ENCODE data around the gene MTREX. TPM values are rescaled to one million over a fixed set of nuclear protein-coding genes. Genes with fewer than 3 reads are reported as not detected.

MTREX gene
- total and polyA plus RNA-seq, 7 experiments from 2014 or later, result 29.6 to 83.7 (median 64.1) TPM

DNA sequence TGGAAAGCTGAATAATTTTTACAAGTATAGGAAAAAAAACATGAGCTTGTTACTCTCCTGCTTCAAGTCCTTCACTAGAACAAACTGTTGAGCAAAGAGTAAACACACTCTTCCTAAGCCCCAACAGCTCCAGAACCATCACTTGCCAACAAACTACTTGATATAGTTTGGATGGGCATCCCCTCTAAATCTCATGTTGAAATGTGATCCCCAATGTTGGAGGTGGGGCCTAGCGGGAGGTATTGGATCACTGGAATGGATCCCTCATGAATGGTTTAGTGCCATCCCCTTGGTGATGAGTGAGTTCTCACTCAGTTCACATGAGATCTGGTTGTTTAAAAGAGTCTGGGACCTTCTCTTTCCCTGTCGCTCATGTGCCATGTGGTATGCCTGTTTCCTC lies 144.2 kb downstream of the MTREX start:
- H3K4me3 Mint-ChIP-seq, result no peak overlapping the region
- DNase-seq, result no peak
- intact Hi-C loops (cut with micrococcal nuclease), result loop anchor here in 1 of 2 donors (10.0 kb wide), 1 partner anchor 73 kb away; no protein-coding TSS in a partner anchor
- H3K9me3 ChIP-seq (ENCODE audit: control insufficient read depth in 2 of 3, low read length in 3 of 3), result no peaks in the 10 kb centered on the region
- peaks cover 0 to 40% (median 31%) of the 10 kb centered on the region in 5 donors for H3K36me3 Mint-ChIP-seq
- H3K27ac ChIP-seq (ENCODE audit: low read depth, low read length), result no peak overlapping the region
- H3K4me3 ChIP-seq (ENCODE audit: low read length), result no peak overlapping the region
- ATAC-seq, result no peak
- peak overlapping the region in 1 of 9 donors; percentile 15 for H3K27ac Mint-ChIP-seq
- no peaks in the 10 kb centered on the region for H3K36me3 ChIP-seq (ENCODE audit: control insufficient read depth in 2 of 3, insufficient read depth in 3 of 3, low read length in 3 of 3)
- H3K27me3 ChIP-seq (ENCODE audit: control insufficient read depth in 2 of 2, insufficient read depth in 2 of 2, low read length in 2 of 2), result no peaks in the 10 kb centered on the region
- H3K27me3 Mint-ChIP-seq, result no peaks in the 10 kb centered on the region
- H3K9me3 Mint-ChIP-seq, result no peaks in the 10 kb centered on the region
- H3K4me1 ChIP-seq (ENCODE audit: control insufficient read depth in 2 of 2, insufficient read depth in 2 of 2, low read length in 2 of 2), result no peaks in the 10 kb centered on the region
- peaks cover 0 to 13% (median 5%) of the 10 kb centered on the region in 7 donors for H3K4me1 Mint-ChIP-seq
- POLR2A ChIA-PET, result interaction anchor here (1.2 kb wide), 1 partner anchor 11 kb away, joined by 4 read pairs; no protein-coding TSS in a partner anchor
- CTCF ChIA-PET, result no interaction called here

DNA sequence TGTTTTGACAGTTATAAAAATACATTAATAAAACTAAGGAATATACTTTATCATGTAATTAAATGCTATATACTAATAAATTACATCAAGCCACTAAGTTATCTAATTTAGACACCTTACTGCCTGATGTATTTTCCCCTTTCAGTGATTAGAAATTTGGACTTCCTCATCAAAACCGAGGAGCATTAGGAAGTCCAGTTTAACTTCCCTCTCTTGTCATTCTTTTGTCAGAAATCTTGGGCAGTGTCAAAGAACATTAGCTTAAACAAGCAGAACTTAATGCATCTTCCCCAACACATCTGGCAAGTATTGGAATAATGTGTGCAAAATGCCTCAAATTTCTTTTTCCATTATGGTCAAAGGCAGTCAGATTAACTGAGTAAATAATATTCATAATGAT lies 145.4 kb downstream of the MTREX start:
- no peak overlapping the region for H3K27ac ChIP-seq (ENCODE audit: low read depth, low read length)
- peaks cover 0 to 38% (median 29%) of the 10 kb centered on the region in 5 donors for H3K36me3 Mint-ChIP-seq
- H3K4me3 Mint-ChIP-seq, result no peak overlapping the region
- H3K27ac Mint-ChIP-seq, result no peak overlapping the region
- intact Hi-C loops (cut with micrococcal nuclease), result loop anchor here in 1 of 2 donors (10.0 kb wide), 1 partner anchor 72 kb away; no protein-coding TSS in a partner anchor
- ChIA-PET CTCF (no interaction called here), POLR2A (interaction anchor here (0.6 kb wide), 1 partner anchor 219 kb away, joined by 3 read pairs; no protein-coding TSS in a partner anchor)
- H3K4me3 ChIP-seq (ENCODE audit: low read length), result no peak overlapping the region
- no peaks in the 10 kb centered on the region for H3K27me3 Mint-ChIP-seq
- no peaks in the 10 kb centered on the region for H3K9me3 ChIP-seq (ENCODE audit: control insufficient read depth in 2 of 3, low read length in 3 of 3)
- H3K9me3 Mint-ChIP-seq, result no peaks in the 10 kb centered on the region
- H3K4me1 Mint-ChIP-seq, result peaks cover 0 to 13% (median 5%) of the 10 kb centered on the region in 7 donors
- no peaks in the 10 kb centered on the region for H3K27me3 ChIP-seq (ENCODE audit: control insufficient read depth in 2 of 2, insufficient read depth in 2 of 2, low read length in 2 of 2)
- H3K36me3 ChIP-seq (ENCODE audit: control insufficient read depth in 2 of 3, insufficient read depth in 3 of 3, low read length in 3 of 3), result no peaks in the 10 kb centered on the region
- DNase-seq (no peak), ATAC-seq (no peak)
- H3K4me1 ChIP-seq (ENCODE audit: control insufficient read depth in 2 of 2, insufficient read depth in 2 of 2, low read length in 2 of 2), result no peaks in the 10 kb centered on the region

GRCh38 chr5:55454282-55454681 lies 146.5 kb downstream of the MTREX start:
- H3K4me3 Mint-ChIP-seq, result no peak overlapping the region
- H3K4me1 ChIP-seq (ENCODE audit: control insufficient read depth in 2 of 2, insufficient read depth in 2 of 2, low read length in 2 of 2), result no peaks in the 10 kb centered on the region
- no peak for ATAC-seq
- no peak for DNase-seq
- H3K27ac Mint-ChIP-seq, result no peak overlapping the region
- CTCF ChIA-PET, result interaction anchor here (0.6 to 1.0 kb wide), 2 partner anchors 11 to 587 kb away, joined by 3 to 4 read pairs; no protein-coding TSS in a partner anchor
- H3K27ac ChIP-seq (ENCODE audit: low read depth, low read length), result no peak overlapping the region
- H3K36me3 Mint-ChIP-seq, result peaks cover 0 to 38% (median 26%) of the 10 kb centered on the region in 5 donors
- no peaks in the 10 kb centered on the region for H3K9me3 ChIP-seq (ENCODE audit: control insufficient read depth in 2 of 3, low read length in 3 of 3)
- intact Hi-C loops (cut with micrococcal nuclease), result loop anchor here in 1 of 2 donors (10.0 kb wide), 1 partner anchor 71 kb away; no protein-coding TSS in a partner anchor
- POLR2A ChIA-PET, result interaction anchor here (0.6 kb wide), 1 partner anchor 218 kb away, joined by 3 read pairs; no protein-coding TSS in a partner anchor
- no peaks in the 10 kb centered on the region for H3K27me3 Mint-ChIP-seq
- H3K4me3 ChIP-seq (ENCODE audit: low read length), result no peak overlapping the region
- H3K36me3 ChIP-seq (ENCODE audit: control insufficient read depth in 2 of 3, insufficient read depth in 3 of 3, low read length in 3 of 3), result no peaks in the 10 kb centered on the region
- no peaks in the 10 kb centered on the region for H3K9me3 Mint-ChIP-seq
- peaks cover 0 to 13% (median 5%) of the 10 kb centered on the region in 7 donors for H3K4me1 Mint-ChIP-seq
- no peaks in the 10 kb centered on the region for H3K27me3 ChIP-seq (ENCODE audit: control insufficient read depth in 2 of 2, insufficient read depth in 2 of 2, low read length in 2 of 2)

- ATAC-seq (no peak), DNase-seq (no peak)
- H3K4me3 Mint-ChIP-seq, result no peak overlapping the region
- Histone ChIP-seq H3K4me1 (ENCODE audit: control insufficient read depth in 2 of 2, insufficient read depth in 2 of 2, low read length in 2 of 2) (no peaks in the 10 kb centered on the region), H3K4me3 (ENCODE audit: low read length) (no peak overlapping the region), H3K36me3 (ENCODE audit: control insufficient read depth in 2 of 3, insufficient read depth in 3 of 3, low read length in 3 of 3) (no peaks in the 10 kb centered on the region), H3K27me3 (ENCODE audit: control insufficient read depth in 2 of 2, insufficient read depth in 2 of 2, low read length in 2 of 2) (no peaks in the 10 kb centered on the region), H3K9me3 (ENCODE audit: control insufficient read depth in 2 of 3, low read length in 3 of 3) (no peaks in the 10 kb centered on the region), H3K27ac (ENCODE audit: low read depth, low read length) (no peak overlapping the region)
- peaks cover 0 to 33% (median 17%) of the 10 kb centered on the region in 5 donors for H3K36me3 Mint-ChIP-seq
- POLR2A ChIA-PET, result no interaction called here
- no peaks in the 10 kb centered on the region for H3K27me3 Mint-ChIP-seq
- CTCF ChIA-PET, result no interaction called here
- intact Hi-C loops (cut with micrococcal nuclease), result loop anchor here in 1 of 2 donors (10.0 kb wide), 1 partner anchor 68 kb away; no protein-coding TSS in a partner anchor
- no peaks in the 10 kb centered on the region for H3K9me3 Mint-ChIP-seq
- H3K4me1 Mint-ChIP-seq, result peaks cover under 1 to 20% (median 5%) of the 10 kb centered on the region in 7 donors
- H3K27ac Mint-ChIP-seq, result no peak overlapping the region
These were observed 148.6 kb downstream of the MTREX start for GRCh38 chr5:55456216-55456895.

- Histone ChIP-seq H3K4me1 (ENCODE audit: control insufficient read depth in 2 of 2, insufficient read depth in 2 of 2, low read length in 2 of 2) (no peaks in the 10 kb centered on the region), H3K27ac (ENCODE audit: low read depth, low read length) (no peak overlapping the region), H3K27me3 (ENCODE audit: control insufficient read depth in 2 of 2, insufficient read depth in 2 of 2, low read length in 2 of 2) (no peaks in the 10 kb centered on the region), H3K9me3 (ENCODE audit: control insufficient read depth in 2 of 3, low read length in 3 of 3) (no peaks in the 10 kb centered on the region), H3K4me3 (ENCODE audit: low read length) (no peak overlapping the region), H3K36me3 (ENCODE audit: control insufficient read depth in 2 of 3, insufficient read depth in 3 of 3, low read length in 3 of 3) (peaks cover 0 to 3% (median 0%) of the 10 kb centered on the region in 3 experiments)
- H3K9me3 Mint-ChIP-seq, result no peaks in the 10 kb centered on the region
- no peaks in the 10 kb centered on the region for H3K27me3 Mint-ChIP-seq
- ChIA-PET POLR2A (no interaction called here), CTCF (interaction anchor here (0.6 kb wide), 1 partner anchor 29 kb away, joined by 4 read pairs; no protein-coding TSS in a partner anchor)
- H3K4me3 Mint-ChIP-seq, result peak overlapping the region in 1 of 10 donors; percentile 24
- H3K4me1 Mint-ChIP-seq, result peaks cover 0 to 19% (median 13%) of the 10 kb centered on the region in 7 donors
- DNase-seq (no peak), ATAC-seq (no peak)
- peaks cover 4 to 37% (median 23%) of the 10 kb centered on the region in 5 donors for H3K36me3 Mint-ChIP-seq
- intact Hi-C loops (cut with micrococcal nuclease), result loop anchor here in 1 of 2 donors (10.0 kb wide), 1 partner anchor 65 kb away; no protein-coding TSS in a partner anchor
- H3K27ac Mint-ChIP-seq, result peak overlapping the region in 1 of 9 donors; percentile 31
These were observed 151.8 kb downstream of the MTREX start for GRCh38 chr5:55459572-55459971.

GRCh38 chr5:55463613-55464012 lies 155.8 kb downstream of the MTREX start:
- Histone ChIP-seq H3K4me1 (ENCODE audit: control insufficient read depth in 2 of 2, insufficient read depth in 2 of 2, low read length in 2 of 2) (no peaks in the 10 kb centered on the region), H3K27me3 (ENCODE audit: control insufficient read depth in 2 of 2, insufficient read depth in 2 of 2, low read length in 2 of 2) (no peaks in the 10 kb centered on the region), H3K36me3 (ENCODE audit: control insufficient read depth in 2 of 3, insufficient read depth in 3 of 3, low read length in 3 of 3) (peaks cover 0 to 3% (median 0%) of the 10 kb centered on the region in 3 experiments), H3K4me3 (ENCODE audit: low read length) (no peak overlapping the region), H3K9me3 (ENCODE audit: control insufficient read depth in 2 of 3, low read length in 3 of 3) (no peaks in the 10 kb centered on the region), H3K27ac (ENCODE audit: low read depth, low read length) (no peak overlapping the region)
- ChIA-PET CTCF (interaction anchor here (1.2 kb wide), 1 partner anchor 11 kb away, joined by 3 read pairs; no protein-coding TSS in a partner anchor), POLR2A (no interaction called here)
- ATAC-seq (no peak), DNase-seq (no peak)
- Mint-ChIP-seq H3K27ac (no peak overlapping the region), H3K9me3 (no peaks in the 10 kb centered on the region), H3K27me3 (no peaks in the 10 kb centered on the region), H3K4me1 (peaks cover 0 to 34% (median 9%) of the 10 kb centered on the region in 7 donors), H3K36me3 (peaks cover 8 to 50% (median 42%) of the 10 kb centered on the region in 5 donors), H3K4me3 (no peak overlapping the region)
- intact Hi-C loops (cut with micrococcal nuclease), result no loop called here

All from naive thymus-derived CD4-positive, alpha-beta T cell (primary cell).